ENCODE data around the gene CACNA2D1.

The CACNA2D1 gene

DNA sequence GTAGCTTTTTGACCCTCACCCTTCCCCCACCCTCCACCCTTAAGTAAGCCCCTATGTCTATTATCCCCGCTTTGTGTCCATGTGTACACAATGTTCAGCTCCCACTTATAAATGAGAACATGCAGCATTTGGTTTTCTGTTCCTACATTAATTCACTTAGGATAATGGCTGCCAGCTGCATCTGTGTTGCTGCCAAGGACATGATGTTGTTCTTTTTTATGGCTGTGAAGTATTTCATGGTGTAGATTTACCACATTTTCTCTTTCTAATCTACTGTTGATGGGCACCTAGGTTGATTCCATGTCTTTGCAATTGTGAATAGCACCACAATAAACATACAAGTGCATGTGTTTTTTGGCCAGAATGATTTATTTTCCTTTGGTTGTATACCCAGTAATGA lies 232.2 kb downstream of the CACNA2D1 start:
- no peak for DNase-seq

DNA sequence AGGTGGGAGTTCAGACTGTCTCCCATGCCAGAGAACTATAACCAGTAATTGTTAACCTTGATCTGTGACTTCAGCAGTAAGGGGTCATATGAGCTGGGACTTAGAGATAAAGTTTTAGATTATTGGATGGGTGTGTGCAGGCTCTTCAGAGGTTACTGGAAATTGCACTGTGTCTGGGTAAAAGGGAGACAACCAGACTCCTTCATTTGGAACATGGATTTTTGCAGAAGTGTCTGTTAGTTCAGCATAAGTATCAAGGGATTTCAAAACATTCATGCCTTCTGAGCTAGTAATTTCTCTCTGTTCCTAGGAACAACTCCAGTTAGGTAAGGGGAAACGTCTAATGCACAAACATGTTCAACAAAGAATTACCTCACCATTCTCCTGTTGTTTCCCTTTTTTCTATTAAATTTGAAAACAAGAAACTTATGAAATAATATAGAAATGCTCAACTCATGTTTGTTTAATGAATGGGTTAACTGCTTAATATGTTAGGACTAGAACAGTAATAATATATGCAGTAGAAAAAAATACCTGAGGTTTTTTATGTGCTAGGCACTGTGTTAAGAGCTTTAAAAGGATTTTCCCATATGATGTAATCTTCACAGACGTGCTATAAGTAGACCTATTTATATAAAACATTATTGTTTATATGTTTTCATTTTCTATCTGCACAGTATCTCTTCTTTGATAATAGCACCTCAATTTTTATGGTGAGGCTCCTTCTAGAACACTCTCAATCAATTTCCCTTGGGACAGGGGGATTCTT lies 233.0 kb downstream of the CACNA2D1 start:
- DNase-seq = no peak

DNA sequence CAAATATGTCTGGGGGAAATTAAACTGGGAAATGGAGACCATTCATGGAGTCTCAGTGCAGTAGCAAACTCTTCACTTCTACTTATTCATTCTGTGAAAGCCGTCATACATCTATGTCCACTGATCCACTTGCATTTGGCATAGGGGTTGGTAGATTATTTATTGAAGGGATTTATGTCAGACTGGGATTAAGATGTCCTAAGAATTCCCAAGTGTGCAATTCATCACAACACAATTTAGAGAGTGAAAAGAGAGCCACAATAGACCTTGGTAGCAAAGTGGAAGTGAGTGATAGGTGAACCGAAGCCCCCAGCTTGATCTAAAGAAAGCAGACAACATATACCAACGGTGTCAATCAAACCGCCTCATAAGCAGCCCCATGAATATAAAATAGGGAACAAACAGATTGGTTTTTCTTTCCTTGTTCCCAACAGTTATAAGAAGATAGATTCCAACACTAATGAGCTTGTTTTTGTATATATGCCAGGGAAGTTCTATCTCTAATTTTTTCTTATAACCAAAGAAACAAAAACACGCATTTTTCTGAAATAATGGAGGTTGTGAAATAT lies 234.3 kb downstream of the CACNA2D1 start:
- no peak for DNase-seq

DNA sequence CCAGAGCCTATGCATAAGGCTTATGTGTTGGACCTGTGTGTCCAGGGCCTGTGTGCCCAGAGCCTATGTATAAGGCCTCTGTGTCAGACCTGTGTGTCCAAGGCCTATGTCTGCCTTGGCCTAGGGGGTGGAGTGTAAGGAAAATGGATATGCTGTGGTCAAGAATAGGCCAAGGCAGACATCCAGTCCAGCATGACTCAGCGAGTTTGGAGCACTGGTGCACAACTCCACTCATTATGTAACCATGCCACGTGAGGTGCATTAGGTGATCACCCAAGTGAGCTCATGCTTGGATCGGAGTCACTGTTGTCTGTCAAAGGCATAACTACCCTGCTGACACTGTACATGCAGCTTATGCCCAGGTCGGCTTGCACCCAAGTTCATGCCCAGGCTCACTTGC lies 238.9 kb downstream of the CACNA2D1 start:
- no peak for DNase-seq

DNA sequence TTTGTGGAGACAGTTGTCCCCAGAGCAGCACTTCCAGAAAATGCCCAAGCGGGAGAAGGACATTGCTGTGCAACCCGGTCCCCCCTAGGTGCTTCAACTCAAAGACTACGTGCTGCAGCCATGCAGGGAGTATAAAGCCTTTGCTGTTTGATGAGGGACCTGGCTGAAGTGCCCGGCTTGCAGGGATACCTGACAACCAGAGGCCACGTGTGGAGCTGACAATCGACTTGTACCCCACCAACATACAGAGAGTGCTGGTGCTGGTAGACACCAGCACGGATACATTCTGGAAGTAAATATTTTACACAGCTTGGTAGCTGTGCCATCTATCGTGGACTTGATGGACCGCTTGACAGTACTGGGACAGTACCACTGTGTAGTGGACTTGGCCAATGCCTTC lies 240.6 kb downstream of the CACNA2D1 start:
- DNase-seq = no peak

DNA sequence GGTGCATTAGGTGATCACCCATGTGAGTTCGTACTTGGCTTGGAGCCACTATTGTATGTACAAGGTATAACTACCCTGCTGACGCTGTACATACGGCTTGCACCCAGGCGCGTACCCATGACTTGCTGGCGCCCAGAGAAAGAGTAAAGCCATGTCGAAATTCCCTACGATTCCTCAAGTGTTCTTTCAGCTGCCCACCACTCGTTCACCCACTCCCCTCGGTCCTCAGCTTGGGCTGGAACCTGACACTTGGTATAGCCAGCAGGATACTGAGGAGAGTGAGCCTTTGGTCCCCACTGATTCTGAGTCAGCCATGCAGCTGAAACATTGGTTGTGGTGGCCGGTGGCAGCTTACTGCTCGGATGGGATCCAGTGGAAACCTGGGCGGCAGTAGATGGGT lies 241.5 kb downstream of the CACNA2D1 start:
- DNase-seq = no peak

DNA sequence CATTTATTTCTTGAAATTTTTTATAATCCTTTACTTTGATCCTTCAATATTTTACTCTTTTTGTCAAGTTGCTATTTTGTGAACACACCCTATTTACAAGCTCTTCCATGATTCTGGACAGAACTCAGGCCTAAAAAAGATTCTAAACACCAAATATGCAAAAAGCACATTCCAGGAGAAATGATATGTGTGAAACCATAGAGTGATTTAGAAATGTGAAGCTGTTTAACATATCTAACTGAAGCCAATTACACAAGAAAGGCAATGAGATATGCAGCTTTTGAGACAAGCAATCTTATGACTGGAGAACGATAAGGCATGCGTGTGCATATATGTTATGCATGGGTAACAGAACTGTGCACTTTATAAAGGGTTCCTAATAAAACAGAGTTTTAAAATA lies 243.0 kb downstream of the CACNA2D1 start:
- DNase-seq = no peak

DNA sequence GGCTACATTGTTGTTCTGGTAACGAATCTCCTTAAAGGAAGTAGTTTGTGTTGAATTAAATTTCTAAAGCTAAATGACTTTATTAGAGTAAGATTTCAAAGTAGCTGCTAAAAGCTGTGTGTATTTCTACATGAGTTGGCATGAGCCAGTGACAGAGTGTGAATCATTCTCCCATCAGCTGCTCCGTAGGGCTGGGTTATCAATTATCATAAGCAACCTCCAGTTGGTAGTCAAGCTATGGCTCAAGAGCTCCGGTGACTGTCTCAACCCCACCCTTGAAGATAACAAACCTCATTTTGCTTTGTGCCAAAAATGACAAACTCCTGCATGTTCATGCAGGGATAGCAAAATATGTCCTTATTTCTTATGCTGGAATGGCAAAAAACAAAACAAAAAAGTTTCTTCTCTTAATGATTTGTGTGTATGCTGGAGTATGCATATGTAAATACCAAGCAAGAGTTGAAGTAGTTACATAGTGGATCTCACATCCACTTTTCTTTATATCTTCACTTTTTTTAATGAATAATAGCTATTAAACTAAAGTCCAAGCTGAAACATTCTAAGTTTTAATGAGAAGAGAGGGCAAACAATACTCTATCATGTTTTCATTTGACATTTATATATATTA lies 249.4 kb downstream of the CACNA2D1 start:
- no peak for DNase-seq

DNA sequence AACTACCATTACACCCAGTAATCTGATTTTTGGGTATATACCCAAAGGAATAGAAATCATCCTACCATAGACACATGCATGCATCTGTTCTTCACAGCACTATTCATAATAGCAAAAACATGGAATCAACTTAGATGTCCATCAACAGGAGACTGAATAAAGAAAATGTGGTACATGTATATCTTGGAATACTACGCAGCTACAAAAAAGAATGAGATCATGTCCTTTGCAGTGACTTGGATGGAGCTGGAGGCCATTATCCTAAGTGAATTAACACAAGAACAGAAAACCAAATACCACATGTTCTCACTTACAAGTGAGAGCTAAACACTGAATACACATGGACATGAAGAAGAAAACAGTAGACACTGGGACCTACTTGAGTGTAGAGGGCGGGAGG lies 254.9 kb downstream of the CACNA2D1 start:
- no peak for DNase-seq

DNA sequence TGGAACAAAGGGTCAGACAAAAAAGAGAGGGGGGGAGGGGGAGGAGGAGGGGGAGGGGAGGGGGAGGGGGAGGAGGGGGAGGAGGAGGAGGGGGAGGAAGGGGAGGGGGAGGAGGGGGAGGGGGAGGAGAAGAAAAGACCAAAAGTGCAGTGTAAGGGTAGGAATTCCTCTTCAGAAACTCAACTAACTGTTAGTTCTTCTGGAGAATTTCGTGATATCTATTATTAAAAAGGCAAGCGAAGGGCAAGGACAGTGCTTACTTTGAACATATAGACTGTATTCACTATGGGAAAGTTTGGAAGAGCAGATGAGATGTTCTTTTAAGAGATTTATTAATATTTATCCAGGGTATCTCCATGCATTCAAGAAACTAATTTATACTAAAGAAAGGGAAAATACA lies 258.1 kb downstream of the CACNA2D1 start:
- DNase-seq = no peak

DNA sequence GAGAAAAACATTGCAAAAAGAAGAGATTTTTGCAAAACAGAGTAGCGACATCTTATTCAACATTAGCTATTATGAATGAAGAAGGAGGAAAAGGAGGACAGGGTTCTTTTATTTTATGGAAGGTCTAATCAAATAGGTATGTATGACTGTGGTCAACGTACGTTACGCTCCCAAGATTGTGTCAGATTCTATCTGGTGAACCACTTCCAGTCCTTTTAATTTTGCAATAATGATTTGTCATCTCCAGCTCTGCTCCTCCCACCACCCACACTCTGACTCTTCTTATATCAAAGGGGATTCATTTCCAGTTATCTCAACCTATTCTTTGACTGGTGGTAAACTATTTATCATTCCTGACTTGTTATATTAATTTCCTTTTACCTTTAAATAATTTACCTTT lies 259.9 kb downstream of the CACNA2D1 start:
- DNase-seq = no peak

DNA sequence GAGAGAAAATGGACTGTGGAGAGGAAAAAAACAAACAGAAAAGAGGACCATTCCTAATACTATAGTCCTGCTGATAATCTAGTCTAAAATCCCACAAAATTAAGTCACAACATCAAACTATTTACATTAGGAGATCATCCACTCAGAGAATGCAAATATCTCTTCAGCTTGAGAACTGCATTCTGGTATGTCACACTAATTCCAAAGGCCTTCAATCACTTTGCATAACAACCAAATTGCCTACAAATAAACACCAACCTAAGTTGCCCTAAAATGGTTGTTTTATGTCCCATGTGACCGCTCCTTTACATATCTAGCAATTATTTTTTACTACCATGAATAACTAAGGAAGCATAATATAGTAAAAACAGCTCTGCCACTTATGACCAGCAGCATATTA lies 264.3 kb downstream of the CACNA2D1 start:
- DNase-seq = no peak

DNA sequence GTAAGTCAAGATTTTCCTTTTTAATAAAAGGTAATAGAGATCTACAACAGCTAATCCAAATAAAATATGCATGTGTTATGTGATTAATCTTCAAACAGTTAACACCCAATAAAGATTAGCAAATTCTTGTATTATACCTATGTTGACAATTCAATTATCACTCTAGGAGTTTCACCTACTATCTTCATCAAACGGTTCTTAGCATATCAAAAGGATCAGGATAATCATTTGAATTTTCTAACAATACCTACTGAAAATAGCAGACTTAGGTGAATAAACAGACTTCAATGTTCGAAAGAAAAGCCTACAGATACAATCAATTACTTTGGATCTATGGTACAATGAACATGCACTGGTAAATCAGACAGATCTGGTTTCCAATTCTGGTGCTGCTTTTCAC lies 268.3 kb downstream of the CACNA2D1 start:
- DNase-seq = no peak

DNA sequence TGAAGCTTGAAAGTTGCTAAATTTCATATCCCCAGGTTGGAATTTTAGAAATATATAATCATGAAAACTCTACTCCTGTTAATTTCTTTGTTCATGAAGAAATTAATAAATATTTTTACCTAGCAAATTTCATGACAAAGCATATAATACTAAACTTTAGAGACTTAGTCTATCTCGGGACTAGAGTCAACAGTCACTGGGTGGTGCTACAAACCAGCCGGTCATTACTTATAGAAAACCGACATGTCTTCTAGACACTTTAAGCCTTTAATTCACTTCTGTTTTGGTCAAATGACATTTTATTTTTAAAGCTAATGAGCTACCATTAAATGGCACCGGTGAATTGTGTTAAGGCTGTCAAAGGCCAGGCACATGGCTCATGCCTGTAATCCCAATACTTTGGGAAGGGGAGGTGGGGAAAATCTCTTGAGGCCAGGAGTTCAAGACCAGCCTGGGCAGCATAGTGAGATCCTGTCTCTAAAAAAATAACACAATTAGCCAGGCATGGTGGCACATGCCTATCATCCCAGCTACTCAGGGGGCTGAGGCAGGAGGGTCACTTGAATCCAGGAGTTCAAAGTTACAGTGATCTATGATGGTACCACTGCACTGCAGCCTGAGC lies 270.1 kb downstream of the CACNA2D1 start:
- DNase-seq = no peak

DNA sequence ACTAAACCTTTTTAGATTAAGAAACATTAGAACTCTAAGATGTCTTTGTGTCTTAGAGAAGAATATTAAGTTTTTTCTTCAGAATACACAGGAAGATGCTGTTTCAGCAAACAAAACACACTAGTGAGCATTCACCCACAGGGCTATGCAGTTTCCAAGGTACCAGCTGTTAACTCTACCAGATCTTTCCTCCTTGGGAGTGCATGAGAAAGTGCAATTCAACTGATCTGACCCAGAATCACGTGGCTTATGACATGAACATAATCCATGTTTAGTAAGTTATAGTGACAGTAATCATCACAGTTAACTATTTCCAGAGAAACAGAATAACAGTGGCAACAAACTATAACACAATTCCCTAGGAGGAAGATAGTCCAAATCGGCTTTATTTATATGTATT lies 270.7 kb downstream of the CACNA2D1 start:
- no peak for DNase-seq

DNA sequence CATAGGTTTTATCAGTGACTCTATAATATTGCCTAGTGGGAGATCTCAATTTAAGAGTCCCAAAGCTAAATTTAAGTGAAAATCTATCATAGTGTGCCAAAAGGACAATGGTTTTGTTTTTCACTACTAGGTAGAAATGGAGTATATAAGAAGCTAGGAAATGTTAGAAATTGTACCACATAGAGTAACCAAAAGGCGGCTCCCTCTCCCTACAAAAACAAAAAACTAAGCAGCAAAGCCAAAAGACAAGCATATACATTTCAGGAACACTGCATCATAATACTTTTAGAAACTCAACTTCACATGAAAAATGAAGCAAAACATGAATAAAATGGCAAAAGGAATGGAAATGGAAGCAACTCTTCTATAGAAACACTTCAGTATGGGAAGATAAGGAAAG lies 271.6 kb downstream of the CACNA2D1 start:
- DNase-seq = no peak

DNA sequence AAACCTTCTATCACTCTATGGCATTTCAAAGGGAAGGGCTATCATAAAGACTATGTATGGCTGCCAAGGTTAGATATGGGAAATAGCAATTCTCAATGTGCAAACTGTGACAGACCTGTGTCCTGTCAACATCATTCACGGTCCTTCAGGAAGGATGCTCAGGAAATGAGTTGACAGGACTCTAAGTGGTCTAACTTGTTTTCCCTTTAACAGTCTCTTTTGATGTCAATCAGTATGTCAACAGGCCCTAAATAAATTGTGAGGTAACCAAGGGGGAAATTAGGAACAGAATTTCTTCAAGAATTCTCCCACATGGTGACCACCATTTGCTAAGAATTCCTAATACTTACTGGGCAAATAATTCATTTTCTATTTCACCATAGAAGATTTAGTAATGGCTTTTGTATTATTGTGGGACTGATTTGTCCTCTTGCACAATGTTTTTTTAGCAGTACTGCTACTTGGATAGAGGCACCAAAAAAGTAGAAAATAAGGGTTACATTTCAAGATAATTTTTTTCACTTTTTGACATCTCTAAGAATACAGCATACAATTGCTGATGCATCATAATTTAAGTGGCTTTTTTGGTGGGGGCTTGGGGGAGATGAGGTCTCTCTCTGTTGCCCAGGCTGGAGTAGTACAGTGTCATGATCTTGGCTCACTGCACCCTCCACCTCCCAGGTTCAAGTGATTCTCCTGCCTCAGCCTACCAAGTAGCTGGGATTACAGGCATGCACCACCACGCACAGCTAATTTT lies 275.8 kb downstream of the CACNA2D1 start:
- no peak for DNase-seq

DNA sequence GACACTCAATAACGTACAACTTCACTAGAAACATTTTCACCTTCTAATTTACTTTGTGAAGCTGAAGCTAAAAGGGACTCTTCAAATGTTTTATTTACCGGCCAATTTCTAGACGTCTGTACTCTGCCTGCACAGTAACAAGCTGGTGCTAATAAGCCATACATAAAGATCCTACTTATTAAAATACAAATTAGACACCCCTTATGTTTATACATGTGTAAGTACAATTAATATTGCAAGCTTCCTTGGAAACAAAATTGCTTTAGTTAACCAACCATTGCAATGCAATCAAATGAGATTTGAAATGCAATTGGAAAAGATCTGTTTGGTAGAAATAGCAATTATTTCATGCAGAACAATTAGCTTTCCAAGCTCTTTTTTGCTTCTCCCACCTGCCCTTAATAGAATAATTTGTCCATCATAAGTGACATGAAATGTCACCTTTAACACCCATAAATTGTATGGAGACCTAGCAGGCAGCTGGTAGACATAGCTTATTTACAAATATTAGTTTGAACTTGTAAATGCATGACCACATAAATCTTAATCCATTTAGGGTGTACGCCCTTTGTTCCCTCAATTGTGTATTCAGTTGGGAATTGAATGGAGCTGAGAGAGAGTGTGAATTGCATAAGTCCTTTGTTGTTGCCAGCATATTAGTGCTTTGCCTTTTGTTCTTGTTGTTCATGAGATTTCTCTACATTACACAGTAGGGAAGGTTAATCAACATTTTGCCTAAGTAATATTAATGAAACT lies 277.1 kb downstream of the CACNA2D1 start:
- DNase-seq = no peak

DNA sequence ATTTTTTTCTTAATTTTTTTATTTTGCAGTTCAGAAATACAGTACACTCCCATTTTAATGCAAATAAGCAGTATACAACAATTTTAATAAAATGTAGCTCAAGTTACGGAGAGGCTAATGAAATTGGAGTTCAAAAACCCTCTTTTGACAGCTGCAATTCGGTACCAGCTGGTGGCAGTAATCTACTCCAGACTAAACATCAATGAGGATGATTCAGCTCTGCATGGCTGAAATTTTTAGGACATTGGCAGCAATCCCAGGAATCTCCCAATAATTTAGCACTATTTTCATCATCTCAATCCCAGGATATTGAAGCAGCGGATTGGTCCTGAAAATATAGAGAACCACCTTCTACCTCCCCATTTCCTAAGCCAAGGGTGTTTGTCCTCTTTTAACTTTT lies 278.8 kb downstream of the CACNA2D1 start:
- DNase-seq = no peak

DNA sequence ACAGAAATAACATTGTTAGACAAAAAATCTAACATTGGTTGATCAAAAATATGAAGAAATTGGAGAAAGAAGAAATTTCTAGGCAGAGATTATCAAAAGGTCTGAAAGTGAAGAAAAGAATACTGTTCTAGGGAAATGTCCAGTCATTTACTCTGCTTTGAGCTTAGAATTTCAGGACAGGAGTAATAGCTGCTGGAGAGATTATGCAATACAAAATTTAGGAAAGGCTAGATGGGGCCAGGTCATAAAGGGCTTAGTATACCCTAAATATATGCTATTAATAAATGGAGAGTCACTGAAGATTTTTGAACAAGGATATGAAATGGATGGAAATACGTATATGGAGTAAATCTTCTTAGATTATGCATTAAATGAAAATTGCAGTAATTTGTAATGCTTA lies 279.2 kb downstream of the CACNA2D1 start:
- no peak for DNase-seq

DNA sequence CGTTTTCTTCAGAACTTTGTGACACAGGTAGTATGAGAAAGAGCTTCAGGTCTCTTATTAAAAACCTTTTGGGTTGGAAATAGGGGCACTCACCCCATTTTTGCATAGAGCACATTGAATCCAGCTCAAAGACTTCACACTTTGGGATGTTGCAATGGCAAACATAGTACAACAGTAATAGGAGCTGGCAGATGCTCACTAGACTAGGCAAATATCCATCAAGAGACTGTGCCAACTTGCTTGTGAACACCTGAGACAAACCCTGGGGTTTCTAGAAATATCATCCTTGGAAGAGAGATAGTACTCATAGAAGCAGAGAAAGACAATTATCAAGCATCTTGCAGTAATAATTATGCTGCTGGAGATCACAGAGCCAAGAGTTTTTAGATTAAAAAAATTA lies 280.0 kb downstream of the CACNA2D1 start:
- DNase-seq = no peak

DNA sequence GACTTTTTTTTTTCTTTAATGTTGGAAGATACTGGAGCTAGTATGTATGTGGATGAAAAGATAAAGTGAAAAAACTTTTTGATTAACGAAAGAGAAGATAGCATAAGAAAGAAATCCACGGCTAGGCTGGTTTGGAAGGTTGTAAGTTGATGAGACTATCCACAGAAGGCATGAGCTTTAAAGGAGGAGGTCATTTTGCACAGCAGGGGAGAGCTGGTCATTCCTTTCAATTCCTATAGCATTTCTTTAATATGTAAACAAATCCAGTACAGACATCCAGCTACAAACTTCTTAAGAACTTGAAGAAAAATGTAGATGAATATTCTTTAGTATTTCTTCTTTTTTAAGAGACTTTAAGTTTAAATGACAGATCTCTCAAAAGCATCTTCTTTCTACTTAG lies 281.3 kb downstream of the CACNA2D1 start:
- DNase-seq = no peak

DNA sequence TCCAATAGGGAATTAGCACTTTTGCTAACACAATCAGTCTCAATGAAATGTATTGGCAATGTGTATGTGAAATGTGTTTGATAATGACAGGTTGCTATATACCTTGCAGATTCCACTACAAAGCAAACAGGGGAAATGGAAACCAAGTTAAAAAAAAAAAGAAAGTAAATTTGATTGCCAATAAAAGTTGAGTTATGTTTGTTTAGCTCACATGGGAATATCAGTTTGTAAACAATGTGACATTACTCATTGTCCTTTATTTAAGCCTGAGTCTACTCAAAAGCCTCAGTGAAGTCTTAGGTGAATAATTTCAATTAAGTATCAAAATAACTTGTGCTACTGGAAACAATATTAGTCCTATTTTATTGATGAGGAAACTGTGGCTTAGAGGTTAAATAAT lies 285.2 kb downstream of the CACNA2D1 start:
- DNase-seq = no peak

Data from activated CD4-positive, alpha-beta T cell treated with anti-CD3 and anti-CD28 coated beads for 48 hours (primary cell).